Subcutaneous adipose tissue (tissue), 4 donors: ENCODE results near the gene AEBP2. TPM values are rescaled to one million over a fixed set of nuclear protein-coding genes. Genes with fewer than 3 reads are reported as not detected.

Source experiments
- CTCF ChIP-seq: fragments of 450-650 bp; IDR thresholded peaks from one replicate; pipeline ENCODE4 v1.5.1; 2016; ENCODE audit warnings: low read depth, mild to moderate bottlenecking, control low read depth, antibody characterized with exemption, moderate library complexity
- total RNA-seq, 4 donors: library from RNA; depleted of rRNA; stranded (reverse); fragments of >200 nt; gene quantifications; one replicate each; pipeline ENCODE4 v1.1.0, GENCODE V29; 2016

The AEBP2 gene
- total RNA-seq, 4 donors from 2014 or later: 35.5 to 46.0 (median 41.7) TPM

DNA sequence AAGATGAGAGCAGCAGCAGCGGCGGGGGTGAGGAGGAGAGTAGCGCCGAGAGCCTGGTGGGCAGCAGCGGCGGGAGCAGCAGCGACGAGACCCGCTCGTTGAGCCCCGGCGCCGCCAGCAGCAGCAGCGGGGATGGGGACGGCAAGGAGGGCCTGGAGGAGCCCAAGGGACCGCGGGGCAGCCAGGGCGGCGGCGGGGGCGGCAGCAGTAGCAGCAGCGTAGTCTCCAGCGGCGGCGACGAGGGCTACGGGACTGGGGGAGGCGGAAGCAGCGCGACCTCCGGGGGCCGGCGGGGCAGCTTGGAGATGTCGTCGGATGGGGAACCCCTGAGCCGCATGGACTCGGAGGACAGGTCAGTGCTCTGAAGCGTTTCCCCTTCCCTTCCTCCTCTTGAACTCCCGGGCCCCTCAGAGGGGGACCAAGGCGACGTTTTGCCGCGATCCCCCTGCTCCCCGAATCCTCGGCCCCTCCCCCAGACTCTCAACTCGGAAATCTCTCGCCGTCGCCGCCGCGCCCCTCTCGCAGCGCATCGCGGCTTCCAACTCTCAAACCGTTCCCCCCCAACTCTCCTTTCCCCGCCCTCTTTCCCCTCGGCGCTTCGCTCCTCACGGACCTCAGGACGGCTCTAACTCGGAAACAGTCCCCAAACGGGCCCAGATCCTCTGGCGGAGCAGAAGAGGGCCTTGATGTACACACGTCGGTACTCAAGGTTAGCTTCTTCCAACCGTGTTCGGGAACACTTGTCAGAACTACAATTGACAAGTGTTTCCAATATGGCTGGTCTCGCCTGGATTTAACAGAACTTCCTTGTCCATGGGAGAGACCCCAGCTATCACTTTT is 947 bp downstream of the AEBP2 start:
- TF ChIP-seq CTCF: no peak

- TF ChIP-seq CTCF: no peak
Measured at GRCh38 chr12:19440916-19441315, 1.6 kb downstream of the AEBP2 start.

- no peak for TF ChIP-seq CTCF
Measured at GRCh38 chr12:19443585-19443984, 4.3 kb downstream of the AEBP2 start.

- no peak for TF ChIP-seq CTCF
Measured at GRCh38 chr12:19444097-19444496, 4.8 kb downstream of the AEBP2 start.

- TF ChIP-seq CTCF: no peak
Measured at GRCh38 chr12:19447386-19447785, 8.1 kb downstream of the AEBP2 start.

DNA sequence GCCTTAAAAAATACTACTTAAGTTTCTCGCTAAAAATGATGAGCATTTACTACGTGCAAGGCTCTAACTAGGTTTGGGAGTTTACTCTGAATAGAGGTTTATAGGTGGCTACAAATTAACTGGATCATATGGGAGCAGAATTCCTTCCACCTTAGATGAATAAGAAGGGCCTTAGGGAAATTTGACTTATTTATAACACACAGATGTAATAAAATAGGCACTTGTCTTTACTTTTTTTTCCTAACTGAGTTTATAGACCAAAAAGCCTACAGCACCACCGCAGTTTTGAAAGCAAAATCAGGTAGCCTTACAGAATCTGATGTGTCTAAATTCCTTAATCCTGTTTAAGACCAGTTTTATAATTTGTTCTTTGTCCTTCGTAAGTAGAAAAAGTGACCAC is 10.5 kb downstream of the AEBP2 start:
- no peak for TF ChIP-seq CTCF

GRCh38 chr12:19450362-19450761 is 11.1 kb downstream of the AEBP2 start:
- no peak for TF ChIP-seq CTCF
